DMS 273 treated with DMSO at 0.1 percent for 48 hours (cell line): ENCODE data around the gene DLGAP1.

Source experiments
- DNase-seq: peaks from one replicate; lab custom pipeline; 2025; lab: John Stamatoyannopoulos, UW

Gene DLGAP1

GRCh38 chr18:3864669-3865298 is 590.3 kb downstream of the DLGAP1 start:
- no peak for DNase-seq

GRCh38 chr18:3863593-3863992 is 591.5 kb downstream of the DLGAP1 start:
- no peak for DNase-seq

GRCh38 chr18:3863006-3863405 is 592.1 kb downstream of the DLGAP1 start:
- DNase-seq = no peak

- no peak for DNase-seq
Observed at GRCh38 chr18:3861495-3861894, 593.6 kb downstream of the DLGAP1 start.

- DNase-seq = no peak
Observed at GRCh38 chr18:3857544-3857943, 597.6 kb downstream of the DLGAP1 start.

- DNase-seq = no peak
Observed at GRCh38 chr18:3855966-3856365, 599.1 kb downstream of the DLGAP1 start.

GRCh38 chr18:3852321-3852720 is 602.8 kb downstream of the DLGAP1 start:
- DNase-seq = no peak

GRCh38 chr18:3851159-3851558 is 603.9 kb downstream of the DLGAP1 start:
- no peak for DNase-seq

- no peak for DNase-seq
Observed at GRCh38 chr18:3848316-3848715, 606.8 kb downstream of the DLGAP1 start.

GRCh38 chr18:3845161-3845560 is 609.9 kb downstream of the DLGAP1 start:
- no peak for DNase-seq

GRCh38 chr18:3842844-3843243 is 612.3 kb downstream of the DLGAP1 start:
- DNase-seq = no peak

- no peak for DNase-seq
Observed at GRCh38 chr18:3840766-3841165, 614.3 kb downstream of the DLGAP1 start.

GRCh38 chr18:3839581-3839981 is 615.5 kb downstream of the DLGAP1 start:
- DNase-seq = no peak

GRCh38 chr18:3836483-3837335 is 618.4 kb downstream of the DLGAP1 start:
- no peak for DNase-seq

- no peak for DNase-seq
Observed at GRCh38 chr18:3832025-3832638, 623.0 kb downstream of the DLGAP1 start.

GRCh38 chr18:3830604-3831003 is 624.5 kb downstream of the DLGAP1 start:
- DNase-seq = no peak

- no peak for DNase-seq
Observed at GRCh38 chr18:3827236-3827845, 627.8 kb downstream of the DLGAP1 start.

GRCh38 chr18:3826021-3826420 is 629.1 kb downstream of the DLGAP1 start:
- no peak for DNase-seq

GRCh38 chr18:3824101-3824500 is 631.0 kb downstream of the DLGAP1 start:
- DNase-seq = no peak

GRCh38 chr18:3823073-3823472 is 632.0 kb downstream of the DLGAP1 start:
- no peak for DNase-seq

- no peak for DNase-seq
Observed at GRCh38 chr18:3821524-3821923, 633.6 kb downstream of the DLGAP1 start.

GRCh38 chr18:3819961-3820360 is 635.1 kb downstream of the DLGAP1 start:
- DNase-seq = no peak
